Stimulated activated CD4-positive, alpha-beta T cell treated with anti-CD3 and anti-CD28 coated beads, Interleukin-15, amount 100 ng/mL, for 24 hours (primary cell): ENCODE data around the gene CTTN.
"Not testable (repeated sequence)": the region's sequence is repeated elsewhere in the genome, so short reads cannot be mapped to it uniquely, and the experiment has no call there.

ENCODE experiments used
- DNase-seq: peaks from one replicate; pipeline ENCODE4 v3.0.0-alpha.2; 2020

Gene CTTN

GRCh38 chr11:70381872-70382861 lies 16.2 kb upstream of the CTTN start:
- DNase-seq: no peak

GRCh38 chr11:70383664-70384565 lies 14.4 kb upstream of the CTTN start:
- no peak for DNase-seq

- DNase-seq: no peak
These were observed 13.7 kb upstream of the CTTN start for GRCh38 chr11:70384566-70385152.

- no peak for DNase-seq
These were observed 10.8 kb upstream of the CTTN start for GRCh38 chr11:70387564-70387963.

- DNase-seq: no peak
These were observed 9.1 kb upstream of the CTTN start for GRCh38 chr11:70389201-70389600.

- DNase-seq: not testable (repeated sequence)
These were observed 7.4 kb upstream of the CTTN start for GRCh38 chr11:70390882-70391281.

GRCh38 chr11:70394211-70394950 lies 3.9 kb upstream of the CTTN start:
- DNase-seq: no peak

GRCh38 chr11:70397336-70397982 lies 870 bp upstream of the CTTN start:
- DNase-seq: peak; percentile 27

GRCh38 chr11:70398834-70399680 lies 728 bp downstream of the CTTN start:
- peak; percentile 35 for DNase-seq

GRCh38 chr11:70399681-70400112 lies 1.4 kb downstream of the CTTN start:
- peak; percentile 18 for DNase-seq

- no peak for DNase-seq
These were observed 2.3 kb downstream of the CTTN start for GRCh38 chr11:70400643-70401042.

GRCh38 chr11:70402016-70402415 lies 3.7 kb downstream of the CTTN start:
- DNase-seq: no peak

- DNase-seq: no peak
These were observed 4.4 kb downstream of the CTTN start for GRCh38 chr11:70402685-70403084.

GRCh38 chr11:70404244-70404643 lies 5.9 kb downstream of the CTTN start:
- DNase-seq: no peak

- no peak for DNase-seq
These were observed 7.5 kb downstream of the CTTN start for GRCh38 chr11:70405679-70406395.

- DNase-seq: no peak
These were observed 8.8 kb downstream of the CTTN start for GRCh38 chr11:70407121-70407520.

- DNase-seq: no peak
These were observed 9.5 kb downstream of the CTTN start for GRCh38 chr11:70407814-70408213.

GRCh38 chr11:70408326-70408725 lies 10.0 kb downstream of the CTTN start:
- not testable (repeated sequence) for DNase-seq

GRCh38 chr11:70409437-70409836 lies 11.1 kb downstream of the CTTN start:
- DNase-seq: no peak

- DNase-seq: no peak
These were observed 11.5 kb downstream of the CTTN start for GRCh38 chr11:70409871-70410270.
